ENCODE data around the gene S100A1. TPM values are rescaled to one million over a fixed set of nuclear protein-coding genes. Genes with fewer than 3 reads are reported as not detected.

Gene S100A1
- total RNA-seq, 1 experiment from 2014 or later = 4.4 TPM

DNA sequence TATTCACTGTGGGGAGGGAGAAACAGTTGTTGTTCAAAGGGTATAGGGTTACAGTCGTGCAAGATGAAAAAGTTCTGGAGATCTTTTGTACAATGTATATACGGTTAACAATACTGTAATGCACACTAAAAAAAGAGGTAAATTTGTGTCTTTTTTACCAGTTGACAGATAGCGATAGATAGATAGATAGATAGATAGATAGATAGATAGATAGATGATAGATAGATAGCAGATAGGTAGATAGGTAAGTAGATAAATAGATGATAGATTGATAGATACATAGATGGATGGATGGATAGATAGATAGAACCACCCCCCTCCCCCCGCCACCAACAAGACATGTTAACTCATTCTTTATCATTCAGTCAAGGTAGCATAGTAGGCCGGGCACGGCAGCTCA lies 25.5 kb upstream of the S100A1 start:
- Histone ChIP-seq H3K27me3 (no peaks in the 10 kb centered on the region), H3K9me3 (replicated peaks) (no peaks in the 10 kb centered on the region), H3K4me1 (peaks cover 27% of the 10 kb centered on the region), H3K36me3 (no peaks in the 10 kb centered on the region), H3K4me3 (no peak overlapping the region), H3K27ac (no peak overlapping the region)
- DNase-seq = no peak

DNA sequence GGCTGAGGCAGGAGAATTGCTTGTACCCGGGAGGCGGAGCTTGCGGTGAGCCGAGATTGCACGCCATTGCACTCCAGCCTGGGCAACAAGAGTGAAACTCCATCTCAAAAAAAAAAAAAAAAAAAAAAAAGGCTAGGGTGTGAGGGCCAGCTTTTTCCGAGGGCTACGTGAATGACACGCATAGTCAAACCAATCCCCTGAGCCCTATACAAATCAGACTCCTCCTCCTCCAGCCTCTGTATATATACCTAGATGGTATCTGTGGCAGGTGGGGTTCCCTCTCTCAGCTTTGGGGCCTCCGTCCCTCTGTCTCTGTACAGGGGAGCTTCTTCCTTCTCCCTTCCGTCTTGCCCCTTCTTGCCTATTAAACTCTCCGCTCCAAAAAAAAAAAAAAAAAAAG lies 22.0 kb upstream of the S100A1 start:
- Histone ChIP-seq H3K36me3 (no peaks in the 10 kb centered on the region), H3K9me3 (replicated peaks) (no peaks in the 10 kb centered on the region), H3K27ac (no peak overlapping the region), H3K4me3 (no peak overlapping the region), H3K4me1 (peaks cover 30% of the 10 kb centered on the region), H3K27me3 (no peaks in the 10 kb centered on the region)
- DNase-seq = no peak

DNA sequence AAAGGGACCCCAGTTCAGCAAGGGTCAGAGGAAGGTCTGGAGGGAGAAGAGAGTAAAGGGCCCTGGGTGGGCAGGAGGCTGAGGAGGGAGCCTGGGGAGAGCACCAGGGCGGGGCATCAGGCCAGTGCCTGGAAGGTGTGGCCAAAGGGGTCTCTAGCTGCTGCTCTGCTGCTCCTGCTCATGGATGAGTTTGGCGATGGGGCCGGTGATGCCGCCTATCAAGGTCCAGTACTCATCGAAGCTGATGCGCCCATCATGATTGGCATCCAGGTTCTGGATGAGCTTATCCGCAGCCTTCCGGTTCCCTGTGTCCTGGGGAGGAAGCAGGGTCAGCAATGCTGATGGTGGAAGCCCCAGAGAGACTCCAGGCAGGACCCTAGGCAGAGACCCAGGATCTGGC lies 20.9 kb upstream of the S100A1 start:
- Histone ChIP-seq H3K27me3 (no peaks in the 10 kb centered on the region), H3K27ac (no peak overlapping the region; the same call in 1 of the 2 replicates), H3K4me3 (no peak overlapping the region), H3K36me3 (no peaks in the 10 kb centered on the region), H3K4me1 (peaks cover 33% of the 10 kb centered on the region), H3K9me3 (replicated peaks) (no peaks in the 10 kb centered on the region)
- DNase-seq = no peak

DNA sequence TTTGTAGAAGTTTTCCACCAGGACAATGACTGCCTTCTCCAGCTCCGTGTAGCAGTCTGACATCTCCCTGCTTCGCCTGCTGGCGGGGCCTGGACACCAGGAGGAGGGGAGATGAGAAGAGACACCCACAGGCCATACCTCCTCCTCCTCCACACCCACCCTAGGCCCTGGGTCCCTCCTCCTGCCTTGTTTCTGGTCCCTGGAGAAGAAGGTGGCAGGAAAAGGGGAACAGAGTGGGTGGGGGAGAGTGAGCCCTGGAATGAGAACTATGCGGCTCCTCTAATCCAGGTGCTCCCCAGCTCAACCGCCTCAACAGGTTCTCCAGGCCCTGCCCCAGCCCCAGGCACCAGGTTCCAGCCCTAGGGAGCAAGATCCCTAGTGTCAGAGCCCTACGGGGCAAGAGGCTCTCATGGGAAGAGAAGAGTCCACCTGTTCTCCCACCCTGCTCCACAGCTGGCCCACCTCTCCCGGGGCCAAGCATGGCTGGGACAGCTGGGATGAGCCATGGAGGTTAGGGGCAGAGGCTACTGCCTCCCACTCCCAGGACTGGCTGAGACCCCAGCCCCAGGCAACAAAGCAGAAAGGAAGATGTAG lies 20.0 kb upstream of the S100A1 start:
- no peaks in the 10 kb centered on the region for H3K27me3 ChIP-seq
- peak overlapping the region; percentile 40 for H3K4me3 ChIP-seq
- peak; percentile 31 to 52 for DNase-seq
- peaks cover 33% of the 10 kb centered on the region for H3K4me1 ChIP-seq
- H3K9me3 ChIP-seq (replicated peaks) = no peaks in the 10 kb centered on the region
- H3K36me3 ChIP-seq = no peaks in the 10 kb centered on the region
- peak overlapping the region; percentile 95 for H3K27ac ChIP-seq

DNA sequence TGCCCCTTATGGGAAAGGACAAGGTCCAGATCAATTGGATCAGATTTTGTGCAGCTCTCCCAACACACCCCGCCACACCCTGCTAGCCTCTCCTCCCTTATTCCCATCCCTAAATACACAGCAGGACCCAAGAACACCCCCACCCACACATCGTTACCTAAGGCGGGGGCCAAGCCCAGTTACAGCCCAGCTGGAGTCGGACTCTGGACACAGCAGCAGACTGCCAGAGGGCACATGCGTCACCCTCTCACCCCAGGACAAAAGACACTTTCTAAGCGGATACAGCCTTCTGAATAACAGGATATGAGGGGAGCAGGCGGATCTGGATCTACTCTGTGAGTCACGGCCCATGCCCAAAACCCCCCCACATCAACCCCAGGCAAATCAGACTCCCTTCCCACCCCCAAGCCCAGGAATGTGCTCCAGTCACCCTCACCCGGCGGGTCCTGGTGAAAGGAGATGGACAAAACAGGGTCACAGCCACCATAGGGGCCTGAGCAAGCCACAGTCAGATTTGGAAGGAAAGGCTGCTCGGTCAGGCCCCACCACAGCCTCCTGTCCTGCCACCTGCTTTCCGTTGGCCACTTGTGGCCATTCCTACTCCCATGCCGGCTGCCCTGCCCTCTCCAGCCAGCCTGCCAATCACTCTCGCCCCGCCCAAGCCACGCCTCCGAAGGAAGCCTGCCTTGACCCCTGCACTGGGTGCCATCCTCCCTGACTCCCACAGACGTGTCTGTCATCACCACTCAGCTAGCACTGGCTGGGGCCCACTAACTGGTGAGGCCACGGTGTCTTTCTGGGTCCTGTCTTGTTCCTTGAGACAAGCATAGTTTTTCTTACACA lies 19.3 kb upstream of the S100A1 start:
- Histone ChIP-seq H3K4me3 (peak overlapping the region; percentile 40), H3K27me3 (no peaks in the 10 kb centered on the region), H3K4me1 (peaks cover 33% of the 10 kb centered on the region), H3K36me3 (no peaks in the 10 kb centered on the region), H3K27ac (peak overlapping the region; percentile 95), H3K9me3 (replicated peaks) (no peaks in the 10 kb centered on the region)
- DNase-seq = peak; percentile 74 to 77

DNA sequence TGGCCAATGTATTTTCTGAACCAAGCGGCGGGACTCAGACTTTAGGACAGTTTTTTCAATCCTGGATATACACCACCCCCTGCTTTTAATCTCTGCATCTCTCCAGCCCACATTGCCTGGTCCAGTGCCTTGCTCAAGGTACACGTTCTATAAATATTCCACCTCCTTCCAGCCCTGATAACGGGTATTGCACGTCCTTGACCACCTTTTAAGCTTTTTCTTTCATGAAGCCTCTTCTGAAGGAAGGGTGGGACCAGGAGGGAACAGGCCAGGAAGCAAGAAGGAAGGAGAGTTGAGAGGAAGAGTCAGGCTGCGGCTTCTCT lies 18.7 kb upstream of the S100A1 start:
- H3K27ac ChIP-seq = peak overlapping the region; percentile 95
- peaks cover 33% of the 10 kb centered on the region for H3K4me1 ChIP-seq
- no peaks in the 10 kb centered on the region for H3K36me3 ChIP-seq
- peak overlapping the region; percentile 40; the same call in 1 of the 2 replicates for H3K4me3 ChIP-seq
- H3K9me3 ChIP-seq (replicated peaks) = no peaks in the 10 kb centered on the region
- no peak for DNase-seq
- H3K27me3 ChIP-seq = no peaks in the 10 kb centered on the region

DNA sequence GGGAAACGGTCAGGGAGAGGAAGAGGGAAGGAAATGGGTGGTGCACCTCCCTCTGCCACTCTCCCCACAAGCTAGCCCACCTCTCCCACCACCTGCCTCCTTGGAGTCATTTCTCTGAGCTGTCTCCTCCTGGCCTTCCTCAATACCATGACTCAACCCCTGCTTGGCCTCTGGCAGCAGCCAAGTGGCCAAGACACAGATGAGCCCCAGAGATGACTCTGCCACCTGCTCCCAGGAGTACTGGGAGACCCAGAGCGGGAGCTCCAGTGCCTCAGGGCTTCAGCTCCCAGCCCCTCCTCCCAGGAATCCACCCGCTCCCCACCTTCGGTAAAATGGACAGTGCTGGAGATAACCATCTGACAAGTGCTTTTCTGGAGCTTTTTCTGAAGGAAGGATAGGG lies 17.9 kb upstream of the S100A1 start:
- no peak overlapping the region for H3K27ac ChIP-seq
- H3K36me3 ChIP-seq = no peaks in the 10 kb centered on the region
- no peak overlapping the region for H3K4me3 ChIP-seq
- no peaks in the 10 kb centered on the region for H3K27me3 ChIP-seq
- H3K4me1 ChIP-seq = peaks cover 33% of the 10 kb centered on the region
- no peak for DNase-seq
- no peaks in the 10 kb centered on the region for H3K9me3 ChIP-seq (replicated peaks)

DNA sequence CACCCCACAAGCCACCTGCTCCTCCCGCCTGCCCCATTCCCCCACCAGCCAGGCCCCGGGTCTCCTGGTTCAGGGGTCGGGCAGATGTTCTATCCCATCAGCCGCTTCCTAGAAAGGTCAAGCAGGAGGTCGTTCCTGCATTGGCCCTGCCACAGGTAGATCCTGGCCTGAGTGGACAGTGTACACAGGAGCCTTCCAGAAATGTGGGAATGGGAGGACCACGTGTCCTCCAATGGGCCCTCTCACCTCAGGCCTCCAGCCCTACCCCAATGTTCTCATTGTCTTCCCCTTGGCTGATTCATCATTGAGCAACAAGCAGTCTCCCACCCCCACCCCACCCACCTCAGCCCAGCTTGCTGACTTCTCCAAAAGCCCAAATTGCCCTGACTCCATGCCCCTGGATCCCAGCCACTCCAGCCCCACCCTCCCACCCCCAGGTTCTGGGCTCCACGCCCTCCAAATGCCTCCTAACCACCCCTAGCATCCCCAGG lies 17.4 kb upstream of the S100A1 start:
- peaks cover 36% of the 10 kb centered on the region for H3K4me1 ChIP-seq
- H3K4me3 ChIP-seq = no peak overlapping the region
- H3K27me3 ChIP-seq = no peaks in the 10 kb centered on the region
- no peak overlapping the region for H3K27ac ChIP-seq
- H3K36me3 ChIP-seq = no peaks in the 10 kb centered on the region
- no peak for DNase-seq
- no peaks in the 10 kb centered on the region for H3K9me3 ChIP-seq (replicated peaks)

DNA sequence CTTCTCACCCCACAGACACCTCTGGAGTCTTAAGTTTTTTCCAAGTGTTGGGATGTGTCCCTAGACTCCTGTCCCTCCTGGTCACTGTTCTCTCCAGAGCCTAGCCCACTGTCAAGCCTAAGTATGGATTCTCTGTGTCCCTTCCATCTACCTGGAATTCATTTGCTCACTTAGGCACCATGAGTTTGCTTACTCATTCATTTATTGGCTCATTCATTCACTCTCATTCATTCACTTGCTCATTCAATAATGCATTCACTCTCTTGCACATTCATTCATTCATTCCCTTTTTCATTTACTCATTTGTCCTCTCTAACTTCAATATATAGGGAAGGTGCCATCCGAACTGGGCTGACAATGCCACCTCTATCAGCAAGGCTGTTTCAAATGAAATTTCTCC lies 16.9 kb upstream of the S100A1 start:
- Histone ChIP-seq H3K4me3 (no peak overlapping the region), H3K27me3 (no peaks in the 10 kb centered on the region), H3K9me3 (replicated peaks) (no peaks in the 10 kb centered on the region), H3K36me3 (no peaks in the 10 kb centered on the region), H3K4me1 (peaks cover 37% of the 10 kb centered on the region), H3K27ac (no peak overlapping the region)
- no peak for DNase-seq

DNA sequence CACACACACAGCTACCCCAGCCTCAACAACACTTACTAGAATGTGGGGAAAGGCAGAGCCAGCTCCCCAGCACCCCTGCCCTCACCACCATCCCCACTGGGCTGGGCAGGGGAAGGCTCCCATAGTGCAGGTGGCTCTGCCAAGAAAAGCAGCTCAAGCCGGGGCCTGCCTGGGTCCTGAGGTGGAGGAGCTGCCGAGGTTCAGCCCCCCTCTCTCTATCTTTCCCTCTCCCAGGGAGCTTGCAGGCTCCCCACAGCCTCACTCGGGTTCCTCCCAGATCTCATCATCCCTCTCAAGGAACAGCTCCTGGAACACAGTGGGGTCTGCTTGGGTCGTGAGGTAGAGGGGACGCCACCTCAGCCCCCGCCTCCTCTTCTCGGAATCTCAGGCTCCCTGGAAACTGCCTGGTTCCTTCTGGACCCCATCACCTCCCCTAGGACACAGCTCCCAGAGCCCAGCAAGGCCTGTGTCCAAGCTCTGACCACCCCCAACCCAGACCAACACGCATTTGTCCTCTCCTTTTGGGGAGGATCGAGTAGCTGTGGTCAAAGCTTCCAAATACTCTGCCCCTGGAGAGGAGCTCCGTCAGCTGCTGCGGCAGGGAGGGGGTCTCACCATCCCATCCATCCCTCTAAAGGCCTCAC lies 16.0 kb upstream of the S100A1 start:
- Histone ChIP-seq H3K4me3 (peak overlapping the region; percentile 59), H3K4me1 (peaks cover 34% of the 10 kb centered on the region), H3K9me3 (replicated peaks) (no peaks in the 10 kb centered on the region), H3K27me3 (no peaks in the 10 kb centered on the region), H3K36me3 (no peaks in the 10 kb centered on the region), H3K27ac (peak overlapping the region; percentile 39)
- no peak for DNase-seq

DNA sequence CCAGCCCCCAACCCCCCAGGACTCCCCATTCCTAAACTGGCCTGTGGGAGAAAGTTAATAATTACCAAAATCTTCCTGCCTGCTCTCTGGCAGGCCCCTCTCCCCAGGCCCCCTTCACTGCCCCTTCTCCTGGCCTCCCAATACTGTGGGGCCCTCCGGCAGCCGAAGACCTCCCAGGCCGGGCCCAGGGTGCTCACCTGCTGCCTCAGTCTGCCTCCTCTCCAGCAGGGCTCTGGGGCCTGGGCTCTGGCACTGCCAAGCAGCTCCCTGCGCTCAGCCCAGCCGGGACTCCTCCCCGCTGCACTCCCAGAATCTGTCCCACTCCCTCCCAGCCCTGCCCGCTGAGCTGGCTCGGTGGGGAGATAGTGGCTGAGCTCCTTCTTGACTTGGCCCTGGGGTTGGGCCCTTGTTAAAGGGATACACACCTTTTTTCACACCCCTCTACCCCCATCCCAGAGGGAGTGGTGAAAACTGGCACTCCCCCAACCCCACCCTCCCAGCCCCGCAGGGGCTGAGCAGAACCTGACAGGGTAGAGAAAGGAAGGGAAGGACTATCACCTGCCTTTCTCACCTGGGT lies 15.4 kb upstream of the S100A1 start, which contains the start of gene S100A16:
S100A16 (minus strand) TSS at position 383 of the 577 bp plus-strand sequence. CDS start 4,986 bp downstream, outside the sequence.
- Histone ChIP-seq H3K27ac (peak within 1 kb of the TSS; percentile 39), H3K9me3 (replicated peaks) (no peaks in the 10 kb centered on the region), H3K4me1 (peaks cover 28% of the 10 kb centered on the region), H3K27me3 (no peaks in the 10 kb centered on the region), H3K4me3 (peak within 1 kb of the TSS; percentile 59), H3K36me3 (no peaks in the 10 kb centered on the region)
- peak; percentile 50 to 58 for DNase-seq

DNA sequence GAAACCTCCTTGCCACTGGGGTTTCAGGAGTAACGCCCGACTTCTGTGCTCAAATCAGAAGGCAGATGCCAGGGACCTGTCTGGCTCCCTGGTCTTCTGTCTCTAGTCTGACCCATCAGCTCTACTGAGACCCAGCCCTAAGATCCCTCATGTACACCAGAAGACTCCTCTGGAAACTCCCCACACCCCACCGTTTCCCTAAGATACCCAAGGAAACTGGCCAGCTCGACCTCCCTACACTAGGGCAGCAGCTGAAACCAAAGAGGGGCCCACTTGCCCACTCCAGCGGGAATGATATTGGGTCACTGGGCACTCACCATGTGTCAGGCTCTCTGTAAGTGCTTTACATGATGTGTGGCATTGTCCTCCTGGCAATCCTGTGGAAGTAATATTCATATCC lies 14.8 kb upstream of the S100A1 start:
- no peaks in the 10 kb centered on the region for H3K27me3 ChIP-seq
- no peaks in the 10 kb centered on the region for H3K36me3 ChIP-seq
- H3K9me3 ChIP-seq (replicated peaks) = no peaks in the 10 kb centered on the region
- DNase-seq = no peak
- peaks cover 22% of the 10 kb centered on the region for H3K4me1 ChIP-seq
- no peak overlapping the region for H3K27ac ChIP-seq
- H3K4me3 ChIP-seq = peak overlapping the region; percentile 59

DNA sequence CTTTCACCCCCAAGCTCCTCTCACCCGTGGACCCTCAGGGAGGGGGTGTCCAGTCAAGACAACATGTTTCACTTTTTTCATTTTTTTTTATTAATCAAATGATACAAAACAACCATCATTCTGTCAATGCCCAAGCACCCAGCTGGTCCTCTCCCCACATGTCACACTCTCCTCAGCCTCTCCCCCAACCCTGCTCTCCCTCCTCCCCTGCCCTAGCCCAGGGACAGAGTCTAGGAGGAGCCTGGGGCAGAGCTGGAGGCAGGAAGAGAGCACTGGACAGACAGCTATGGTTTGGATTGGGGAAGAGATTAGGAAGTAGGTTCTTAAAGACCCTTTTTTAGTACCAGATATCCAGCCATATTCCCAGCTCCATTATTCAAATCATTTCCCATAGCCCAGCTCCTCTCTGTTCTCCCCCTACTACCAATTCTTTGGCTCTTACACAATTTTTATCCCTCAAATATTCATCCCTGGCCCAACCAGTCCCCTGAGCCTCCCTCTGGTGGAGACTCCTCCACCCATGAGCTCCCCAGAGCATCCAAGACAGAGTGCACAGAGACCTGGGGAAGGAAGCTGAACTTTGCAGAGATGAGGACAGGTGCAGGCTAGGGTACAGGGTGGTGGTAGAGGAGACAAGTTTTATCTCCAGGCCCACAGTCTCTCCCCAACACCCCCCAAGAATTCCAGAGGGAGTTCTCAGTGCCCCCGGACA lies 13.9 kb upstream of the S100A1 start:
- no peaks in the 10 kb centered on the region for H3K27me3 ChIP-seq
- no peak overlapping the region for H3K27ac ChIP-seq
- no peak overlapping the region for H3K4me3 ChIP-seq
- peaks cover 13% of the 10 kb centered on the region for H3K4me1 ChIP-seq
- DNase-seq = no peak
- H3K36me3 ChIP-seq = peaks cover 2% of the 10 kb centered on the region
- no peaks in the 10 kb centered on the region for H3K9me3 ChIP-seq (replicated peaks)

DNA sequence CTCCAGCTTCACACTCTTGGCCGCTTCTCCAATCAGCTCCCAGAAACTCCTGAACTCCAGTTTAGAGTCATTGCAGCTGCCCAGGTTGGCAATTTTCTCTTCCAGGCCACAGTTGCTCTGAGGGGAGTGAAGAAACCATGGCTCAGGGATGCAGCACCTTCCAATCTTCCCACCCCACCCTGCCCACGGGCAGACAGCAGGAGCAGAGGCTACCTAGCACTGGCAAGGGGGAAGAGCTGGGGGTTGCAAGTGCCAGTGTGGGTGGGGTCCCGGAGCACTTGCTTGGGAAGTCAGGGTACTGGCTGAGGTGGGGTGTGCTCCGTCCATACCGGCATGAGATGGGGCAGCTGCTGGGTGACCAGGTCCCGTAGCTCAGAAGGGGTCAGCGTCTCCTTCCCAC lies 13.3 kb upstream of the S100A1 start:
- Histone ChIP-seq H3K27ac (no peak overlapping the region), H3K4me1 (peaks cover 8% of the 10 kb centered on the region), H3K9me3 (replicated peaks) (no peaks in the 10 kb centered on the region), H3K4me3 (no peak overlapping the region), H3K36me3 (peaks cover 7% of the 10 kb centered on the region), H3K27me3 (no peaks in the 10 kb centered on the region)
- DNase-seq = no peak

All from SJCRH30 (cell line).